K562 (cell line): ENCODE results near the gene PRPF6. TPM values are rescaled to one million over a fixed set of nuclear protein-coding genes. Genes with fewer than 3 reads are reported as not detected.

Experiments used
- ATAC-seq: fragments of 200-7000 bp; cut with Tn5 transposase; 3 replicates; pipeline ENCODE4 v1.9.1; 2020; ENCODE audit warnings: moderate library complexity
- BruUV-seq: library from RNA; stranded (reverse); fragments of 400-500 nt; replicated peaks from 2 replicates; lab custom pipeline; 2021; lab: Mats Ljungman, UMichigan
- CTCF ChIA-PET: fragments of 300-600 bp; formaldehyde crosslinking; extraction: SDS; loops from one replicate; lab custom pipeline; 2021; ENCODE audit warnings: low intra/inter-chr PET ratio; lab: Yijun Ruan, JAX
- POLR2A ChIA-PET: fragments of 300-600, 350-650 bp; sonication (Branson Sonifier 250); formaldehyde crosslinking; extraction: SDS; loops from one replicate; lab custom pipeline; 2021; ENCODE audit warnings: antibody characterized with exemption, inconsistent platforms; lab: Yijun Ruan, JAX
- DNase-seq, 4 experiments: peaks; one replicate each; pipeline versions ENCODE4 v3.0.0 to v3.0.0-alpha.2; 2011 to 2018; ENCODE audit warnings: low spot score in 3 of 4, mixed read lengths in 3 of 4; ENCODE audit errors: extremely low read depth in 1 of 4
- FAIRE-seq: peaks from 2 replicates; lab custom pipeline; 2011; peaks lifted over from hg19 to GRCh38; lab: Jason Lieb, UNC
- H2AFZ ChIP-seq: 2 replicates; pipeline ENCODE4 v1.6.0; 2011; ENCODE audit warnings: low read depth, low read length, control low read depth, inconsistent platforms
- H3K27ac ChIP-seq: fragments of 200-600 bp; 3 replicates; pipeline ENCODE4 v1.8.0; 2011; ENCODE audit warnings: low read depth, mild to moderate bottlenecking, control low read depth, inconsistent platforms, low read length, moderate library complexity, mixed read lengths; ENCODE audit errors: extremely low read depth
- H3K27me3 ChIP-seq, 2 experiments: fragments of 300-600 bp in 1 of 2; 2 replicates in 1 of 2; 3 replicates in 1 of 2; pipeline versions ENCODE4 v1.6.0 to v1.8.0; 2011; ENCODE audit warnings: inconsistent platforms in 2 of 2, low read length in 2 of 2, mild to moderate bottlenecking in 1 of 2, mixed read lengths in 1 of 2, moderate library complexity in 1 of 2; ENCODE audit not compliant: control insufficient read depth in 2 of 2, insufficient read depth in 2 of 2
- H3K36me3 ChIP-seq: fragments of 300-600 bp; 3 replicates; pipeline ENCODE4 v1.8.0; 2011; ENCODE audit warnings: mild to moderate bottlenecking, low read length, inconsistent platforms; ENCODE audit not compliant: control insufficient read depth, insufficient read depth
- H3K4me1 ChIP-seq, 2 experiments: fragments of 200-600 bp in 1 of 2; replicated peaks in 1 of 2; 2 replicates in 1 of 2; 3 replicates in 1 of 2; pipeline versions ENCODE4 v1.5.1 to v1.8.0; 2011; ENCODE audit warnings: inconsistent platforms in 2 of 2, low read length in 2 of 2, mild to moderate bottlenecking in 1 of 2, mixed read lengths in 1 of 2, moderate library complexity in 1 of 2; ENCODE audit not compliant: control insufficient read depth in 2 of 2, insufficient read depth in 2 of 2
- H3K4me2 ChIP-seq: 2 replicates; pipeline ENCODE4 v1.6.1; 2011; ENCODE audit warnings: low read length, control low read depth, inconsistent platforms, mixed read lengths; ENCODE audit not compliant: insufficient read depth
- H3K4me3 ChIP-seq: fragments of 200-600 bp; sonication (generic), shearing (Covaris generic); 2 replicates; pipeline ENCODE4 v1.5.1; 2016; ENCODE audit warnings: control low read depth, inconsistent platforms
- H3K79me2 ChIP-seq: fragments of 200-600 bp; 3 replicates; pipeline ENCODE4 v1.8.0; 2011; ENCODE audit warnings: low read length, inconsistent platforms; ENCODE audit not compliant: control insufficient read depth, insufficient read depth
- H3K9ac ChIP-seq, 2 experiments: 2 replicates each; pipeline versions ENCODE4 v1.6.0 to v1.6.1; 2011; ENCODE audit warnings: low read depth in 2 of 2, low read length in 2 of 2, control low read depth in 1 of 2, inconsistent platforms in 1 of 2, mild to moderate bottlenecking in 1 of 2, mixed read lengths in 1 of 2; ENCODE audit not compliant: insufficient read depth in 1 of 2
- H3K9me1 ChIP-seq: one replicate; pipeline ENCODE4 v1.6.0; 2011; ENCODE audit warnings: inconsistent platforms, mild to moderate bottlenecking, low read length, moderate library complexity; ENCODE audit not compliant: control insufficient read depth, insufficient read depth
- H3K9me3 ChIP-seq: replicated peaks from 2 replicates; pipeline ENCODE4 v1.5.1; 2011; ENCODE audit warnings: low read depth, low read length, inconsistent platforms; ENCODE audit not compliant: control insufficient read depth, insufficient read depth
- H4K20me1 ChIP-seq: replicated peaks from 2 replicates; pipeline ENCODE4 v1.6.1; 2011; ENCODE audit warnings: low read length, inconsistent platforms, mixed read lengths; ENCODE audit not compliant: control insufficient read depth, insufficient read depth
- POLR2A ChIP-seq: fragments of 450-650 bp; conservative IDR thresholded peaks from 2 replicates; pipeline ENCODE4 v1.6.1; 2016
- TCF7 ChIP-seq: sonication (generic); IDR thresholded peaks from 2 replicates; pipeline ENCODE4 v1.6.1; 2016; ENCODE audit warnings: antibody characterized with exemption, borderline replicate concordance
- ZNF740 ChIP-seq, 3 experiments: fragments of 200-800 bp in 1 of 3; sonication (Bioruptor generic) in 1 of 3; sonication (generic) in 1 of 3; formaldehyde crosslinking in 1 of 3; IDR thresholded peaks; 2 replicates each; pipeline versions ENCODE4 v1.6.1 to v1.8.0; 2016 to 2022; ENCODE audit warnings: mild to moderate bottlenecking in 2 of 3, missing compliant biosample characterization in 2 of 3, missing genetic modification characterization in 2 of 3, missing genetic modification reagents in 1 of 3
- WGBS: fragments of 100-300 bp; shearing (Covaris generic); methylation state at CpG from one replicate; pipeline ENCODE4 v1.1.6; 2016; ENCODE audit warnings: low coverage, mixed read lengths; ENCODE audit not compliant: insufficient coverage; ENCODE audit errors: missing lambda C conversion rate; 5-methylcytosine and 5-hydroxymethylcytosine counted together
- in situ Hi-C: fragments of 300-500 bp; cut with MboI; formaldehyde crosslinking; loops from 4 replicates; pipeline ENCODE4 v1.15.0; 2018; ENCODE audit warnings: inconsistent platforms, mixed read lengths
- intact Hi-C: fragments of 100-400 bp; cut with micrococcal nuclease; formaldehyde crosslinking; loops from 2 replicates; pipeline ENCODE4 v1.14.2; 2022
- polyA plus RNA-seq, 8 experiments: library from polyadenylated mRNA; depleted of rRNA in 4 of 8; stranded (reverse) in 5 of 8; unstranded in 3 of 8; fragments of >200 nt; fragmentation: Nextera tagmentation in 2 of 8; fragmentation: Illumina TruSeq in 1 of 8; extraction: Ambion mirVana in 2 of 8; extraction: Trizol in 1 of 8; gene quantifications; 2 replicates each; pipeline versions ENCODE4 v1.2.1 to v1.2.3, GENCODE V29; 2011 to 2014; ENCODE audit warnings: inconsistent platforms in 1 of 8, missing spikeins in 1 of 8
- total RNA-seq, 7 experiments: library from RNA; depleted of rRNA in 6 of 7; stranded (reverse); fragments of >200 nt in 6 of 7; fragmentation: Illumina TruSeq in 2 of 7; extraction: Trizol in 2 of 7; gene quantifications; 2 replicates each; pipeline versions ENCODE4 v1.2.1 to v1.2.3, GENCODE V29; 2011 to 2021; ENCODE audit warnings: low replicate concordance in 1 of 7

The PRPF6 gene
- total and polyA plus RNA-seq, 9 of the 15 experiments (the other 6 are each of a cell fraction or from before 2014, with no cell fraction given), result 4.2 to 83.2 (median 59.9) TPM

- H3K27ac ChIP-seq, result no peak overlapping the region
- H2AFZ ChIP-seq, result no peak overlapping the region
- H4K20me1 ChIP-seq, result no peaks in the 10 kb centered on the region
- DNase-seq, result no peak
- H3K27me3 ChIP-seq, result no peaks in the 10 kb centered on the region
- peak overlapping the region in 1 of 2 experiments; percentile 53; a peak in 2 of 4 replicates for H3K9ac ChIP-seq
- no peak overlapping the region for H3K4me2 ChIP-seq
- peaks cover 1% of the 10 kb centered on the region for H3K9me1 ChIP-seq
- ChIA-PET CTCF (interaction anchor here (0.5 to 2.1 kb wide), 2 partner anchors 430 to 435 kb away, joined by 3 to 25 read pairs; partner anchors contain the start of gene PTK6), POLR2A (no interaction called here)
- H3K4me3 ChIP-seq, result no peak overlapping the region
- peaks cover 19% of the 10 kb centered on the region for H3K79me2 ChIP-seq
- in situ Hi-C loops, result no loop called here
- TF ChIP-seq TCF7 (no peak), ZNF740 (CRISPR knock-in tag; IDR thresholded peaks at IDR 0.05) (no peak), ZNF740 (tag; IDR thresholded peaks at IDR 0.05) (no peak), POLR2A (peak; percentile 51)
- H3K4me1 ChIP-seq, result peaks cover 20 to 56% of the 10 kb centered on the region in 2 experiments
- intact Hi-C loops, result loop anchor here (5.0 to 10.0 kb wide), 3 partner anchors 65 to 188 kb away; partner anchors contain the start of genes ABHD16B and TPD52L2
- WGBS, result 65% methylated on average over 18 of the region's 18 CpGs
- H3K9me3 ChIP-seq, result no peaks in the 10 kb centered on the region
- peak; percentile 75 for FAIRE-seq
- BruUV-seq, result no TSS peak
- no peak for ATAC-seq
- peaks cover 21% of the 10 kb centered on the region; the same call in 1 of the 3 replicates for H3K36me3 ChIP-seq
Measured at GRCh38 chr20:63972312-63973159, 8.4 kb upstream of the PRPF6 start.
